GM12865 (cell line): ENCODE data around the gene SPATA17.

Experiments used
- DNase-seq: peaks from one replicate; pipeline ENCODE4 v3.0.0; 2010; ENCODE audit warnings: low read depth
- H3K4me3 ChIP-seq: 2 replicates; pipeline ENCODE4 v1.5.1; 2011; ENCODE audit warnings: mild to moderate bottlenecking, low read depth, low read length, control low read depth
- TF ChIP-seq, protein P1 (sequence below): IDR thresholded peaks from 2 replicates; pipeline ENCODE4 v1.5.1; 2011; ENCODE audit warnings: low read length, control low read depth, low read depth, inconsistent platforms; ENCODE audit not compliant: insufficient read depth; ENCODE audit errors: missing control alignments

SPATA17 gene

GRCh38 chr1:217919683-217920388 is 288.7 kb downstream of the SPATA17 start:
- H3K4me3 ChIP-seq, result no peak overlapping the region
- TF ChIP-seq, protein P1, sequence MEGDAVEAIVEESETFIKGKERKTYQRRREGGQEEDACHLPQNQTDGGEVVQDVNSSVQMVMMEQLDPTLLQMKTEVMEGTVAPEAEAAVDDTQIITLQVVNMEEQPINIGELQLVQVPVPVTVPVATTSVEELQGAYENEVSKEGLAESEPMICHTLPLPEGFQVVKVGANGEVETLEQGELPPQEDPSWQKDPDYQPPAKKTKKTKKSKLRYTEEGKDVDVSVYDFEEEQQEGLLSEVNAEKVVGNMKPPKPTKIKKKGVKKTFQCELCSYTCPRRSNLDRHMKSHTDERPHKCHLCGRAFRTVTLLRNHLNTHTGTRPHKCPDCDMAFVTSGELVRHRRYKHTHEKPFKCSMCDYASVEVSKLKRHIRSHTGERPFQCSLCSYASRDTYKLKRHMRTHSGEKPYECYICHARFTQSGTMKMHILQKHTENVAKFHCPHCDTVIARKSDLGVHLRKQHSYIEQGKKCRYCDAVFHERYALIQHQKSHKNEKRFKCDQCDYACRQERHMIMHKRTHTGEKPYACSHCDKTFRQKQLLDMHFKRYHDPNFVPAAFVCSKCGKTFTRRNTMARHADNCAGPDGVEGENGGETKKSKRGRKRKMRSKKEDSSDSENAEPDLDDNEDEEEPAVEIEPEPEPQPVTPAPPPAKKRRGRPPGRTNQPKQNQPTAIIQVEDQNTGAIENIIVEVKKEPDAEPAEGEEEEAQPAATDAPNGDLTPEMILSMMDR, result no peak
- no peak for DNase-seq
